ENCODE data around the gene FNDC11.
A peak's percentile ranks its signal among the peaks of the same experiment; 100 is the strongest.

FNDC11 gene

DNA sequence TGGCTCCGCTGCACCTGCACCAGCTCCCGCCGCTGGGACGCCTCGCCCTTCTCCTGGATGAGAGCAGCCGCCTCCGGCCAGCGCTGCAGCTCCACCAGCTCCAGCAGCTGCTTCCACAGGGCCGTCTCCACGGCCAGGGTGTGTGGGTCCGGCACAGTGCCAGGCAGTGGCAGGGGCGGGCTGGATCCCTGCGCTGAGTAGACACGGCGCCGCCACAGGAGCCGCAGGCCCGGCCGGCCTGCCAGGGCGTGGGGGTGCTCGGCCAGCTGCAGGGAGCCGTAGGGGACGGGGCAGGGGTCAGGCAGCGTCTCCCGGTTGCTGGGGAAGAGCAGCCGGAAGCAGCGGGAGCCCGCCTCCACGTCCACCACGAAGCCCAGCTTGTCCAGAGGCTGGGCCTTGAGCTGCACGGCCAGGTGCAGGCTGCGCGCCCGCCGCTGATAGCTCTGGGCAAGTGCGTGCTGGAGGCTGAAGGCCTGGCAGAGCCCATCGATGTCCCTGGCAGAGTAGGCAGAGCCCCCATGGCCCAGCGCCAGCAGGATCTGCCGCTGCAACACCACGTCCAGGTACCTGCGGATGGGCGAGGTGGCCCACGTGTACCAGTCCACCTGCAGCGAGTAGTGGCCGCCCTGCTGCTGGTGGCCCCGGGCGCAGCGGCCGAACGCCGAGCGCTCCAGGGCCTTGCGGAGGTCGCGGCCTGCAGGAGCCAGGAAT lies 9.4 kb downstream of the FNDC11 start:
- no peak overlapping the region for H3K4me3 ChIP-seq (ENCODE audit: severe bottlenecking)
- H3K9me3 ChIP-seq (ENCODE audit: severe bottlenecking) = no peaks in the 10 kb centered on the region

DNA sequence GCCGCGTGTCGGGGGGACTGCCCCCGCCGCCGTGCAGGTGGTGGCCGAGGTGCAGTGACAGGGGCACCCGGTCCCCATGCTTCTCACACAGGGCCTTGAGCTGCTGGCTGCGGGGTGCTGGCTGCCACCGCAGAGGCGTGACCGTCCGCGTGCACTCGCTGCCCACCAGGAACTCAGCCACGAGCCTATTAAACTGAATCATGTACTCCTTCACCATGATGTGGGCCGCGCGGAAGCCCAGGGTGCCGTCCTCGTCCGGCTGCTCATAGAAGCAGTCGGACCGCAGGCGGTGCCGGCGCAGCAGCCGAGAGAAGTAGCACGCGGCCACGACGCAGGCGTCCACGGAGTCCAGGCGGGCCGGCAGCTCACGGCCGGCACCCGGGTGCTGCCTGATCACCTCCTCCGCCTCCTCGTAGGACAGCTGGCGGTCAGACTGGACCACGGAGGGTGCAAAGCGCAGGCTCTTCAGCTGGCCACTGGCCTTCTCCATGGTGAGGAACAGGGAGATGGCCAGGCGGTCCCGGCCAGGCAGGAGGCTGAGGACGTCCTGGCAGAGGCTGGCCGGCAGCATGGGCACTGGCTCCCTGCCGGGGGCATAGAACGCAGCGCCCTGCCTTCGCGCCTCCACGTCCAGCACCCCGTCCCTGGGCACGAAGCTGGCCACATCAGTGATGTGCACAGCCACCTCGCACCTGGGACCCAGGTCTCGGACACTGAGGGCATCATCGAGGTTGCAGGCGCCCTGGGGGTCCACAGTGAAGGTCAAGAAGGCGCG lies 10.3 kb downstream of the FNDC11 start:
- H3K9me3 ChIP-seq (ENCODE audit: severe bottlenecking) = no peaks in the 10 kb centered on the region
- H3K36me3 ChIP-seq (ENCODE audit: low read depth) = peaks cover 56% of the 10 kb centered on the region
- H3K4me3 ChIP-seq (ENCODE audit: severe bottlenecking) = no peak overlapping the region
- no peaks in the 10 kb centered on the region for H3K4me1 ChIP-seq (ENCODE audit: insufficient read depth, poor library complexity, severe bottlenecking)
- TF ChIP-seq, protein P1, sequence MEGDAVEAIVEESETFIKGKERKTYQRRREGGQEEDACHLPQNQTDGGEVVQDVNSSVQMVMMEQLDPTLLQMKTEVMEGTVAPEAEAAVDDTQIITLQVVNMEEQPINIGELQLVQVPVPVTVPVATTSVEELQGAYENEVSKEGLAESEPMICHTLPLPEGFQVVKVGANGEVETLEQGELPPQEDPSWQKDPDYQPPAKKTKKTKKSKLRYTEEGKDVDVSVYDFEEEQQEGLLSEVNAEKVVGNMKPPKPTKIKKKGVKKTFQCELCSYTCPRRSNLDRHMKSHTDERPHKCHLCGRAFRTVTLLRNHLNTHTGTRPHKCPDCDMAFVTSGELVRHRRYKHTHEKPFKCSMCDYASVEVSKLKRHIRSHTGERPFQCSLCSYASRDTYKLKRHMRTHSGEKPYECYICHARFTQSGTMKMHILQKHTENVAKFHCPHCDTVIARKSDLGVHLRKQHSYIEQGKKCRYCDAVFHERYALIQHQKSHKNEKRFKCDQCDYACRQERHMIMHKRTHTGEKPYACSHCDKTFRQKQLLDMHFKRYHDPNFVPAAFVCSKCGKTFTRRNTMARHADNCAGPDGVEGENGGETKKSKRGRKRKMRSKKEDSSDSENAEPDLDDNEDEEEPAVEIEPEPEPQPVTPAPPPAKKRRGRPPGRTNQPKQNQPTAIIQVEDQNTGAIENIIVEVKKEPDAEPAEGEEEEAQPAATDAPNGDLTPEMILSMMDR (IDR thresholded peaks at IDR 0.05; ENCODE audit: poor library complexity, severe bottlenecking) = no peak
- H3K27me3 ChIP-seq (ENCODE audit: insufficient read depth, poor library complexity, severe bottlenecking) = no peaks in the 10 kb centered on the region
- no peak overlapping the region for H3K27ac ChIP-seq (ENCODE audit: poor library complexity, severe bottlenecking)
- ATAC-seq (ENCODE audit: low read depth) (no peak), DNase-seq (ENCODE audit: low spot score) (peak; percentile 88)

More for the DNA sequence above, 9.4 kb downstream of the FNDC11 start:
- DNase-seq (ENCODE audit: low spot score) = peak; percentile 88
- no peaks in the 10 kb centered on the region for H3K27me3 ChIP-seq (ENCODE audit: insufficient read depth, poor library complexity, severe bottlenecking)
- TF ChIP-seq, protein P1 (IDR thresholded peaks at IDR 0.05; ENCODE audit: poor library complexity, severe bottlenecking) = no peak
- H3K36me3 ChIP-seq (ENCODE audit: low read depth) = peaks cover 61% of the 10 kb centered on the region
- H3K4me1 ChIP-seq (ENCODE audit: insufficient read depth, poor library complexity, severe bottlenecking) = no peaks in the 10 kb centered on the region
- no peak overlapping the region for H3K27ac ChIP-seq (ENCODE audit: poor library complexity, severe bottlenecking)
- ATAC-seq (ENCODE audit: low read depth) = no peak

DNA sequence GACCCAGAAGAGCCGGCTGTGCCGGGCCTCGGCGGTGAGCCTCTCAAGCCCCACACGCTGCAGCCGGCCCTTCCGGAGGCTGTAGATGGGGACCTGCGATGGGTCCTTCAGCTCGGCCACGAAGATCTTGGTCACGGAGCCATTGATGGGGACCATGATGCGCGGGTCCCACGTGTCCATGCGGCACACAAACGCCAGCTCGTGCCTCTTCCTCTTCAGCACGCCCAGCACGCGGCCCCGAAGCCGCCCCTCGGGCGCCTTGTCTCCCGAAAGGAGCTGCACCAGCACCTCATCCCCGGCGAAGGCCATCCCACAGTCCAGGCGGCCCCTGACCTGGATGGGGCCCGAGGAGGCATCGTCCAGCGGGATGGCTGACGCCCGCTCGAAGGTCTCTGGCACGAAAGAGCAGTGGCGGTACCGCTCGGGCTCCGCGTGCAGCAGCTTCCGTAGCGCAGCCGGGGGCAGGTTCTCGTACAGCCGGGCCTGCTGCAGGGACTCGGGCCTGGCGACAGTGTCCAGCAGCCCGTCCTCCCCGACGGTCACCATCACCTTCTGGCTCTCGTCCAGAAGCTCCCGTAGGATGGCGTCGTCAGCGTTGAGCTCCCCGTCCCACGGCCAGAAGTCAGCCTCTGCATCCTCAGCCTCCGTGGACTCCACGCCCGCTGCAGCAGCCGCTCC lies 11.2 kb downstream of the FNDC11 start:
- no peaks in the 10 kb centered on the region for H3K4me1 ChIP-seq (ENCODE audit: insufficient read depth, poor library complexity, severe bottlenecking)
- TF ChIP-seq, protein P1 (IDR thresholded peaks at IDR 0.05; ENCODE audit: poor library complexity, severe bottlenecking) = no peak
- no peak overlapping the region for H3K4me3 ChIP-seq (ENCODE audit: severe bottlenecking)
- no peaks in the 10 kb centered on the region for H3K27me3 ChIP-seq (ENCODE audit: insufficient read depth, poor library complexity, severe bottlenecking)
- ATAC-seq (ENCODE audit: low read depth) (no peak), DNase-seq (ENCODE audit: low spot score) (peak; percentile 88)
- peaks cover 51% of the 10 kb centered on the region for H3K36me3 ChIP-seq (ENCODE audit: low read depth)
- no peak overlapping the region for H3K27ac ChIP-seq (ENCODE audit: poor library complexity, severe bottlenecking)
- H3K9me3 ChIP-seq (ENCODE audit: severe bottlenecking) = no peaks in the 10 kb centered on the region

DNA sequence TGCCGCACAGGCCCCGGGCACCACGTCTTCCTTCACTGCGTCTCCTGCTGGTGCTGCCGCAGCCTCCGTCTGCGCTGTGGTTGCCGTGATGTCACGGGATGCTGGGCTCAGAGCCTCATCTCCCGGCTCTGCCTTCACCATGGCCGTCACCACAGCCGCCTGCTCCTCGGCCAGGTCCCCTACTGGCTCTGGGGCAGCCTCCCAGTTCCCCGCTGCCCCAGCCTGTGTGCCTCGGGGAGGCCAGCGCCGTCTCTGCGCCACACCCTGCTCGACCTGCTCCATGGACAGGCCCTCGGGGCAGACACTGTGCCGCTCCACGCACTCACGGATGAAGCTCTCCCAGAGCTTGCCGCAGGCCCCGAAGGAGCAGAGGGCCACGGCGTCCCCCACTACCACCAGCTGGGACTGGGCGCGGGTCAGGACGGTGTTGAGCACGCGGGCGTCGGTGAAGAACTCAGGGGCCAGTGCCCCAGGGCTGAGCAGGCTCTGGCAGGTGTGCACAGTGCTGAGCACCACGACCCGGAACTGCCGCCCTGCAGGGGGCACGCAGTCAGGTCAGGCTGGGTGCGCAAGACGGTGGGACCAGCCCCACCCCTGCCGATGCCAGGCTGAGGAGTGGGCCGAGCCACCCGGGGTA lies 11.9 kb downstream of the FNDC11 start:
- TF ChIP-seq, protein P1 (IDR thresholded peaks at IDR 0.05; ENCODE audit: poor library complexity, severe bottlenecking) = no peak
- Histone ChIP-seq H3K4me1 (ENCODE audit: insufficient read depth, poor library complexity, severe bottlenecking) (no peaks in the 10 kb centered on the region), H3K36me3 (ENCODE audit: low read depth) (peaks cover 44% of the 10 kb centered on the region)

More for the DNA sequence above, 11.9 kb downstream of the FNDC11 start:
- H3K27ac ChIP-seq (ENCODE audit: poor library complexity, severe bottlenecking) = no peak overlapping the region
- ATAC-seq (ENCODE audit: low read depth) = no peak
- no peaks in the 10 kb centered on the region for H3K27me3 ChIP-seq (ENCODE audit: insufficient read depth, poor library complexity, severe bottlenecking)
- peak; percentile 88 for DNase-seq (ENCODE audit: low spot score)
- no peak overlapping the region for H3K4me3 ChIP-seq (ENCODE audit: severe bottlenecking)
- H3K9me3 ChIP-seq (ENCODE audit: severe bottlenecking) = no peaks in the 10 kb centered on the region
